HG03066 (cell line): ENCODE results near the gene CDH13.

Experiments used
- ATAC-seq: cut with Tn5 transposase; IDR thresholded peaks from one replicate; pipeline ENCODE4 v1.9.1; 2021; ENCODE audit warnings: low read depth; ENCODE audit not compliant: unreplicated experiment

Gene CDH13

GRCh38 chr16:83013071-83013470 lies 386.3 kb downstream of the CDH13 start:
- ATAC-seq: no peak

DNA sequence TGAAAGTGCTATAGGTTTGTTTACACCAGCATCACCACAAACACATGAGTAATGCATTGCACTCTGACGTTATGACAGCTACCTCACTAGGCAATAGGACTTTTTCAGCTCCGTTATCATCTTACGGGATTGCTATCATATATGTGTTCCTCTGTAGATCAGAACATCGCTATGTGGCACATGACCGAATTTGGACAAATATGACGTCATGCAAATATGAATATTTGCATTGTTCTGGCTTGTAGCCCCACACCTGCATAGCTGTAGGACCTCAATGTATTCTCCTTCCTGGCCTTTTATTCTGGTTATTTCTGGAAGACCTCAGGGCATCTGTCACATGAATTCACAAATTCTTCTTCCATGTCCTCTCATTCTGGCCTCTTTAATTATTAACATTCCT lies 393.2 kb downstream of the CDH13 start:
- no peak for ATAC-seq

- no peak for ATAC-seq
Observed at GRCh38 chr16:83021045-83021444, 394.3 kb downstream of the CDH13 start.

DNA sequence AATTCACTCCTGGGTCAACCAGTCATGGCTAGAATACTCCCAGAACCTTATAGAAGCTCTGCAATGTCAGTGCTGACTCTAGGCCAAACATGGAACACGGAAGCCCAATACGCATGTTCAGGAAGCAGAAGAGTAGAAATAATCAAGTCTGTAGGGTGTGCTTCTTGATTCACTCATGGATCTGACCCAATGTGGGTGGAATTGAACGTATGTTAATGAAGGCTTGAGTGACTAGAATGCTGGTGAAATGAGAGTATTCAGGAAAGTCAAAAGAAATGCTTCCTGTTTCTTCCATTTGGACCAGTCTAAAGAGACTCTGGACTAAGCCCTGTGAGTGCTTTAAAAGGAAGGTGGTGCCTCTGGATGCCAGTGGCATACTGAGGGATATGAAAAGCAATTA lies 395.0 kb downstream of the CDH13 start:
- no peak for ATAC-seq

DNA sequence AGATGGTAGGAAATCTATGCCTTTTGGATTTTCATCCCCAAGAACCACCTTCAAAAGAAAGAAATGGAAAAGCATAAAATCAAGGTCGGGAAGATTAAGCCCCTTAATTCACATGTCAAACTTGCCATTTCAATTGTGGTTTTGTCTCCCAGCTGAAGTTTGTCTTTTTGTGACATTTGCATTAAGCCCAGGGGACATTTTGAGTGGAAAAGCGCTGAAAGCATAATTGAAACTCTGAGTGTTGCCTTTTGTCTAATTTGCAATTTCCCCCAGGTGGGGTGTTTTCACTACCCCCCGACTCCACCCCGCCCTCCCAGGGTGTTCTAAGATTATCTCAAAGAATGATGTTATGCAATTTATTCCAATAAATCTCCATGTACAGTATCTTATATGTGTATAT lies 396.2 kb downstream of the CDH13 start:
- no peak for ATAC-seq

DNA sequence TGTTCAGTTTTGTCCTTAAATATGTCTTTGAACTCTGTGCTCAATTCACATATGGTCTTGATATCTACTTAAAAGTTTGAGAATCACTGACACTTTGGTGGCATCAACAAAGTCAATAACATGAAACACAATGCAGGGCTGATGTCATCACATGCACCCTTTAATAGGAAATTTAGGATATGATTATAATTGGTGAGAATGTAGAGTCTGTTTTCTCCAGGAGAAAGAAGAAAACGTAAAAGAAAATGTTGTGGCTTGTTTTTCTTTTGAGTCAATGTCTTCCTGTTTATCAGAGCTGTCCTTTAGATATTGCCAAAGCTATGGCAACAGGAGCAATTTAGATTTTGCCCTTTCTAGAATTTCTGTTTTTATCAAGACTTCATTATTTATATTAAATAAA lies 396.9 kb downstream of the CDH13 start:
- ATAC-seq: no peak

DNA sequence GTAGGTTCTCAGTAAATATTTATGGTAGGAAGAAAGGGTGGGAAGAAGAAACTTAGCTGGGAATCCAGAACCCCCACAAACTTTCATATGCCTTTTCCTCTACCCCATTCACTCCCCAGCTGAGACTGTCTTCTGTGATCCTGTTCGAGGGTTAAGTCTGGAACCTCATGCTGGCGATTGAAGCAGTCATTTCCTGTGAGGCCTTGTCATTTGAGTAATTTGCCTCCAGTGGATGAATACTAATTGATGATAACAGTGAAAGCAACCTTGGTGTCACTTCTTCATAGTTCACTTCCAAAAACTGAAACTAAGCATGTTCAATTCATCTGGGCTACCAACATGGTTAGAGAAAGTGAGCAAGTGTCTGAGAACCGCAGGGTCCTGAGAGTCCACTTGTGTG lies 401.2 kb downstream of the CDH13 start:
- no peak for ATAC-seq

- ATAC-seq: no peak
Observed at GRCh38 chr16:83029467-83029866, 402.7 kb downstream of the CDH13 start.

DNA sequence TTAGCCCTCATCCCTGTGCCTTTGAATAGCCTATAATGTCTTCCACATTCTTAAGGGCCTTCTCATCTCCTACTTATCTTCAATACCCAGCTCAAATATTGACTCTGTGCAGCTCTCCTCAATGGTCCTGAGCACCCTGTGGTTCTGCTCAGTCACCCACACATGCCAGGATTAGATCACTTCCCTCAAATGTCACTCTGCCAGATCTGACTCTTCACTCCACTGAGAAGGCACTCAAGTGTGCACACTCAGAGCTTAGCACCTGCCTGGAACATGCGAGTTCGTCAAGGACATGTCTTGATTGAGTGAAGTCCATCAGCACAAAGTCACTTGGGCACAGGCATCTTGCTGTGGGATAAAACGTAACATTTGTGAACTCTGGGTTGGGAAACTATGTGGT lies 404.8 kb downstream of the CDH13 start:
- no peak for ATAC-seq

GRCh38 chr16:83037102-83037501 lies 410.3 kb downstream of the CDH13 start:
- no peak for ATAC-seq

DNA sequence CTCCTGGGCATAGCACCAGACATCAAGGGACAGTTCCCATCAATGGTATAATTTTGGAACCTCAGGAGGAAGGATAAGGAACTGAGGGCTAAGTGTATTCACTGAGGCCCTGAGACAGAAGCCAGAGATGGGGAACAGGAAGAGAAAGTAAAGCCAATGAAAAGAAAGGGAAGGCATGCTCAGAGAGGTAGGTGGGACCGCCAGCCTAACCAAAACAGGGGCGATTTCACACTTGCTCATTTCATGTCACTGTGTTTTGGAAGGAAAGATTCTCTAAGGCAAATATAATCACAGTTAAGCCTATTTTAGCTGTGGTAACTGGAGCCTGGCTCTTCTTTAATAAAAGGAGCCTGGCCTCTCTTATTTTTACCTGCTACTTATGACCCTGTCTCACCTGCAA lies 411.1 kb downstream of the CDH13 start:
- ATAC-seq: no peak

- no peak for ATAC-seq
Observed at GRCh38 chr16:83040174-83040573, 413.4 kb downstream of the CDH13 start.

DNA sequence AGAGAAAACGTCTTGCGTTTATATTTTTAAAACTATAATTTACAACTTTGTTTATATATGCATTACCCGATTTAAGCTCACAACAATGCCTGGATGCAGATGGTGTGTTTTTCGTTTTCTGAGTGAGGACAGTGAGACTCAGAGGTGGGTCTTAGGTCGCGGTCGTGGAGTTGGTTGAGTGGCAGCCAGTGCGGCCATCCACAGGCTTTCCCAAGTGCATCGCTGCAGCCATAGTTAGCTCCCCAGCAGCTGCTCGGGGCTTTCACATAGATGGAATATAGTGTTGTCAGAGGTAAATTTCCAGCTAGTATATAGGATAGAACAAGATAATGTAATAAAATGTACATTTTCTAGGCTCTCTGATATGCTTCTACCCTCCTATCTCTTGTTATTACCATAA lies 417.8 kb downstream of the CDH13 start:
- ATAC-seq: no peak

DNA sequence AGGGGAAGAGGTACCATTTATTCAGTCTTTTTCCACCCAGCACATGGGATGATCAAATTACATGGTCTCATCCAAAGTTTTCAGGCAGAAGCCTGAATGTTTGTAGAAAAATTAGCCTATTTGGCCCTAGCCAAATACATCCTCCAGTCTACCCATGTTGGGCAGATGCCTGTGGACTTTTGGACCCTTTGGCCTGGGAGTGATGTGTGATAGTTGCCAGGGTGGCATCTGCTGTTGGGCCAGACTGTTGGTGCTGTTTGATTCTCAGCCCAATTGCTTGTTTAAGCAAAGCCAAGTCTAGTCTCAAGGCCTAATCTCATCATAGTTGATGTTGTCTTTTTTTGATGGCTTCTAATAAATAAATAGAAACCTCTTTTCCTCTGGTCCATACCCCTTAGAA lies 419.0 kb downstream of the CDH13 start:
- ATAC-seq: no peak

DNA sequence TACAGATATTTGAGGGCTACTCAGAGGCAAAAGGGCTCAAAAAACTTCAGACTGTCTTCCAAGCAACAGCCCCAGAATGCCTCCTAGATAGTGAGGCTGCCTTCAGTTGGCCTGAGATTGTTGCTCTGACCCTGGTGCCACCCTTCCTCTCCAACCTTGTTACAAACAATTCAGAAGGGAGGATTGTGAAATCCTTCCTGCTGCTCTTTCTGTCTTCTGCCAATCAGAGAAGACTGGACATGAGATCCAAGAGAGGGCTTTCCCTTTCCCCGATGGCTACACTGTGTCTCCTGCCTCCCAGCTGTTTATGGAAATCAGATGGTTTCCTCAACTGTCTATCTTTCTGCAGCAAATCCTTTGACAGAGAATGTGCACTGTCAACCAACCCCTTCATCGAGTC lies 419.9 kb downstream of the CDH13 start:
- no peak for ATAC-seq

GRCh38 chr16:83051451-83051850 lies 424.7 kb downstream of the CDH13 start:
- ATAC-seq: no peak

GRCh38 chr16:83054283-83054682 lies 427.5 kb downstream of the CDH13 start:
- no peak for ATAC-seq

DNA sequence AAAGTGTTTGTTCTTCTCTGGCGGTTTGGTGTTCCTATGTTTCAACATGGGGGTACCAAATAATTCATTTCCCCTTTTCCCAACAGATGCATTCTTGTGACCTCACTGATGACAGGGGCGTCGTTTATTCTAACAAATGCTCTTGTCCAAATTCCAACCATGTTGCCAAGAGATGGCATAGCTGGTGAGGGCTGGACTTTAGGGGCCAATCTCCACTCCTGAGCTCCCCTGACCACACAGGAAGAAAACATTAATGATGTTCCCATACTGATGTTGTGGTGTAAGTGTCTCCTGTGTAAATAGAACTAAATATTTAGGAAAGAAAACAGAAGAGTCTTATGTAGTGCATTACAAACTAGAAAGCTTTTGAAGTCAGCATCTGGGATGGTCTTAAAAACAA lies 431.6 kb downstream of the CDH13 start:
- no peak for ATAC-seq

GRCh38 chr16:83059237-83059636 lies 432.5 kb downstream of the CDH13 start:
- ATAC-seq: no peak

- no peak for ATAC-seq
Observed at GRCh38 chr16:83066011-83066410, 439.2 kb downstream of the CDH13 start.

- no peak for ATAC-seq
Observed at GRCh38 chr16:83066881-83067280, 440.1 kb downstream of the CDH13 start.

DNA sequence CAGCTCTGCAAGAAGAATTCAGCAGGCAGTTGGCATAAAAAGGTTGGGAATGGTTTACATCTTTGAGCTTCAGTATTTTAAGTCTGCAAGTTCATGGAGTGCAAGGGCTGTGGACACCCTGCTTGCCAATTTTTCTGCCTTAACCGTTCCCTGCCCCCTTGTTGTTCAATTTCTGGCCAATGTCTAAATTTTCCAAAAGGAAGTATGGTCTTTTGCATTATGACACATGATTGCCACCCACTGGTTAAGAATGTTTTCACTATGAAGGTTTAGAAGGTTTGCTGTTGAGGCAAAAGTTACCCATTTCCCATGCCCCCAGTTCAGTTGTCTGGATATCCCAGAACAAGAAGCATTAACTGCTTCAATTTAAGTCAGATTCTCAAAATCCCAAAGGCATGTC lies 441.9 kb downstream of the CDH13 start:
- no peak for ATAC-seq

GRCh38 chr16:83070416-83071209 lies 443.8 kb downstream of the CDH13 start:
- ATAC-seq: no peak
